ENCODE results near the gene GMPR2.
"Not testable (repeated sequence)": the region's sequence is repeated elsewhere in the genome, so short reads cannot be mapped to it uniquely, and the experiment has no call there.

Gene GMPR2

DNA sequence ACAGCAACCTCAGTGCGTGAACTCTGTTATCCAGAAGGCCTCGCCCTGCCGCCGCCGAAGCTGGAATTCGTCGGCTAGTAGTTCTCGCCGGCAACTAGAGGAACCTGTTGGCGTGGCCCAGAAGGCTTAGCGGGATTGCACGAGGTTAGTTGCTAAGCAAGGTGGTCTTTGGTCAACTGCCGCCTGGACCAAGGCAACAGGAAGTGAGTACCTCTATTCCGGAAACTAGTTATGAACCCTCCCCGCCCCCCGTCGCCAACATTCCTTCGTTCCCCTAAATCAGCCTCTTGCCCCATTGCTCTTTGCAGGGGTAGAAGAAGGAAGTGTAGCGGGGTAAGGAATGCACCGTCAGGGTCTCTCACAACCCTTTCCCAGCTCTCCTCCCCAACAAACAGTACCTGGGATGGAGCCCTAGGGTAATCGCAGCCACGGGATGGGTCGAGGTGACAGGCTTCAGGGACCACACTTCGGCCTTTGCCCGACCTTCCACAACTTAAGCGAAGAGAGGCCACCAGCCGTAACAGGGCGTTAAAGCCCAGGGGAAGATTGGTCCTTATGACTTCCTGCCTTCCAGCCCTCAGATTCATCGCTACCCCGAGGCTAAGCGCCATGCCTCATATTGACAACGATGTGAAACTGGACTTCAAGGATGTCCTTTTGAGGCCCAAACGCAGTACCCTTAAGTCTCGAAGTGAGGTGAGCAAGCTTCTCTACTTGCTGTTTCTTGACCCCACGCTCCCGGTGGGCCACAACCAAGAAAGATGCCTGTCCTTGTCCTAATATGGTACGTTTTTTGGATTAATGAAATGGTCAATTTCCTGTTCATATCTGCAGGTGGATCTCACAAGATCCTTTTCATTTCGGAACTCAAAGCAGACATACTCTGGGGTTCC lies at the start of gene GMPR2:
Gene GMPR2 (plus strand): TSS at position 285 of the 893 bp plus-strand sequence. CDS start 325 bp downstream, at position 610.
- no peak for DNase-seq

DNA sequence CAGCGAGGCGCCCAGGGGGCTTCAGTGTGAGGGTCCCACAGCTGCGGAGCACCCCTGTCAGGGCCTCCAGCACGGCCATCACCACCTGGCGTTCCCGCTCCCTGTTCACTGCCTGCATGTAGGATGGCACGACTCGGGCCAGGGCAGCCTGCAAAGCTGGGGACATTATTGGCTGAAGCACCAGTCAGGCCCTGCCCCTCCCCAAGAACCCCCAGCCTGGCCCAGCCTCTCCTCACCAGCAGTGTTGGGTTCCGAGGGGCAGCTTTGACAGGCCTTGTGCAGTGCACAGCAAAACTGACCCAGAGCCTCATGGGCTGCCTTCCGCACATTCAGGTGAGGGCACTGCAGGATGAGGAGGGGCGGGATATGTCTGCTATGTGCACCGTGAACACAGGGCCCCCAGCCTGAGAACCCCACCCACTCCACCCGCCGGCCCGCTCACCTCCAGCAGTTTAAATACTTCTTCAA lies 49.7 kb upstream of the GMPR2 start:
- DNase-seq, result no peak

DNA sequence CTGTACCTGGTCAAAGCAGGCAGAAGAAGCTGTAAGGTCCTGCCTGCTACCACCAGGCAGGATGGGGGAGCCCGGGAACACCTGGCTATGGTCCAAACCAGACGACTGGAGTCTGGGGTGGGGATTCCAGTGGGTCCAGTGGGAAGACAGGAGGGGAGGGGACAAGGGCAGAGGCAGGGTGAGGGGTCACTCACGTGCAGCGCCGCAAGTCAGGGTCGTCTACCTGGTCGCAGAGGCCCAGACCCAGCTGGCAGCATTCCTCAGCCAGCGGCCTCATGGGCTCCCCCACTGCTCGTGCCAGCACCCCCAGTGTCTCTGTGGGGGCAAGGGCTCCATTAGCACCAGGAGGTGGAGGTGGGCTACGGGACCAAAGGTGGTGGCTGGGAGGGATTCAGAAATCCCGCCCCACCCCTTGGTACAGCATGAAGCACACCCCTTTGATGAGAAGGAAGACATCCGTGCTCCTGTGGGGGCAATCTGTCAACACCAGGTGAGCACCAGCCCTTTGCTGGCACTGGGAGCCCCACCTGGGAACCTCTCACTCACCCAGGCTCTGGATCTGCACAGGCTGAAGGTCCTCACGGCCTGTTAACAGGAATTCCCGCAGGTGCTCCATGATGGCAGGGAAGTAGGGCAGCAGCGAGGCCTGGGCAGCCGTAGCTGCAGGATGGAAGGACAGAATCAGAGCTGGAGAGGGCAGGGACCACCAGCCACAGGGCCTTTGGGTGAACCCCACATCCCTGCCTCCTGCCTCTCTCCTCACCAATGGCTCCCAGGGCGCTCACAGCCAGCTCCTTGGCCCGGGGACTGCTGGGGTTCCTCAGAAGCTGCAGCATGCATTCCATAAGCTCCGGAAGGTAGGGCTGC lies 48.4 kb upstream of the GMPR2 start:
- no peak for DNase-seq

DNA sequence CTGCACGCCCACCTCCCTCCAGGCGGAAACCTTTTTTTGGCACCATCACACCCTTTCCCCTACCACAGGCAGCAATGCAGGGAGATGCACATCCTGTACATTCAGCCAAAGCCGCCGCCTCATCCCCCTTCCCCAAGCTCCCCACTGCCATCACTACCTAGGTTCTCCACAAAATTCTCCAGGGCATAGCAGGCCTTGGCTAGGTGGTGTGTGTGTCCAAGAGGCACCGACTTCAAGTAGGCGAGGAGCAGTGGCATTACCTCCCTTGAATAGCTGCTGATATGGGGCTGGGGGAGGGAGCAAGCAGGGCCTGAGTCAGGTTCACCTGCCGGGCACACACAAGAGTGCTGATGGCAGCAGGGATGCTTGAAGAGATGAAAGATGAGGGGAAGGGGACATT lies 47.7 kb upstream of the GMPR2 start:
- no peak for DNase-seq

DNA sequence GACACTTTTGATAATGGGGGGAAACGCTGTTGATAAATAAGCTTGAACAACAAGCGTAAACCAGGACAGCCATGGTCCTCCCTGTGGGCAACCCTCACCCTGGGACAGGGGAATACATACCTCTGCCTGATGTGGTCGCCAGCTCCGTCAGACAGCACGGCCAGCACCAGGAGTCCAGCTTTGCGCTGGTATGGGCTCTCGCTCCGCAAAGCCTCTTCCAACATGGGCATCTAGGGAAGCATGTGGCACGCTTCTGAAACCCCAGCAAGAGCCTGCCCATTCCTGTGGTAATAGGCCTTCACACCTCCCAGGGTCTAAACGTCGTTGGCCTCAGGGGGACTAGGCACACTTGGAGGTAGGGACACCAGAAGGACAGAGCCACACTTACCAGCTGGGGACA lies 47.0 kb upstream of the GMPR2 start:
- DNase-seq, result no peak

DNA sequence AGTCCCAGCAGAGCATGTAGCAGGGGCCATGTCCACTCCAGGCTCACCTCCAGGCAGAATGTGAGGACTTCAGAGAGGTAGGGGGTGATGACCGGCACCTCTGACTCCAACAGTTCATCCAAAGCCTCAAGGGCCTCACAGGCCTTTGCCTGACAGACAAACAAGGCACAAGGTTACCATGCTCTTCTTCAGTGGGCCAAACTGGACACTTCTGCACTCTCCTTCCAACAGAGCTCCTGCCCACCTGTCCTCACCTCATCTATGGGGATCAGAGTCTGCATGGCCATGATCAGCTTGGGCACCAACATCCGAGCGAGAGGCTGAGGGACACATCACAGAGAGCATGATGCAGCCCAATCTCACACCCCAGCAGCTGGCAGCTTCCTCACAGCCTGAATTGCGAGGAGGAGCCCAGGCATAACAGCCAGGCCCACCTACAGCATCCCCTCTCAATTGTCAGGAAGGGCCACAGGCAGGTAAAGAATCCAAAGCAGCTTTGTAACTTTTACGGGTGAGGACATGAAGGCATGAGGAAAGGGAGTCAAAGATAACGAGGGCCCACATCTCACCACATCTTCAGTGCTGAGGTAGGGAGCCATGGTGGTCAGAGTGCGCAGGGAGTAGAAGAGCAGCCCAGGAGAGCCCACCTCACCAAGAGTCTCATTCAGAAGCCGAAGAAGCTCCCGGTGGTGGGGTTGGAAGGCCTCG lies 45.7 kb upstream of the GMPR2 start:
- DNase-seq, result no peak

DNA sequence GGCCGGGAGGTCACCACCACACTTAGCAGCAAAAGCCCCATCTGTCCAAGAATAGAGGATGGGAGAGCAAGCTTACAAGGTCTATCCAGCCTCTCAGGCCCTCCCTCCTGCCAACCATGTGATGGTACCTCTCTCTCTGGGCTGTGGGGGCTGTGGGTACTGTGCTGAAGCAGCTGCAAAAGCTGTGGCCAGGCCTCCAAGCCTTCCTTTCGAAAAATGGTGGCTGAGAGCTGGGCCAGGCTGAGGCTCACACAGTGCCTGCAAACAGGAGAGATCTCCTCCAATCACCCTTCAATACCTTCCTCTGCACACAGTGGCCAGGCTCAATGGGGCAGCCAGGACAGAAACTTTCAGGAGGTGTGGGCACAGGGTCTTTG lies 45.2 kb upstream of the GMPR2 start:
- DNase-seq, result no peak

DNA sequence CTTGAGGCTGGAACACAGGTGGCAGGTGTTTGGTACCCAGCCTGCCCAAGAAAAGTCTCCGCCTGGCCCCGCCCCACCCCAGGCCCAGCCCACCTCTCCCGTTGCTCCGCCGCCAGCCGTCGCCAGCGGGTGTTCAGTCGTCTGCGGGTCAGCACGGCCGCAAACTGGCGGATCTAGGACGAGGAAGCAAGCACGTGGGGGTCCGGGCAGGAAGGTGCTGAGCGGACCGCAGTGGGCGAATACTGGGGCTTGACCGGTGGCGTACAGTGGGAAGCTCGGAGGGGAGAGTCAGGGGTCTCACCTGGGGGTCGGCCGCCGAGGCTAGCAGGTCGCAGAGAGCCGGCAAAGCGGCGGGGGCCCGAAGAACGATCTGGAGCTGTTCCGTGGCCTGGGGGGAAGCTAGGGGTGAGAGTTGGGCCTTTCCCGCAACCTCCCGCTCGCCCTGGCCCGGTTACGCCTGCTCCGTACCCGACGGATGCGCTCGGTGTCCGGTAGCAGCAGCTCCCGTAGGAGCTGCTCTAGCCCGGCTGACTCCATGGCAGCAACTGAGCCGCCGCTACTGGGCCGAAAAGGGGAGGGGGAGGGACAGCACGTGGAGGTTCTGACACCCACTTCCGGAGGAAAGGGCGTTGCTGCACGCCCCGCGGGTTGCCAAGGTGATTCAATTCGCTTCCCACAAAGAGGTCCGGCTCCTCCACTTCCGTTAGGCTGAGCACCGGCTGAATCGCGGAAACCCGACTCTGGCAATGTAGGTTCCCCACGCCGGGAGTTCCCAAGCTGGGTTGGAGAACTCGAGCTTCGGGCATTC lies 44.3 kb upstream of the GMPR2 start, which contains the start of gene IPO4:
Gene IPO4 (minus strand): TSS at position 566 of the 808 bp plus-strand sequence. CDS start 29 bp downstream, at position 537.
- peak; percentile 94 to 97 for DNase-seq

DNA sequence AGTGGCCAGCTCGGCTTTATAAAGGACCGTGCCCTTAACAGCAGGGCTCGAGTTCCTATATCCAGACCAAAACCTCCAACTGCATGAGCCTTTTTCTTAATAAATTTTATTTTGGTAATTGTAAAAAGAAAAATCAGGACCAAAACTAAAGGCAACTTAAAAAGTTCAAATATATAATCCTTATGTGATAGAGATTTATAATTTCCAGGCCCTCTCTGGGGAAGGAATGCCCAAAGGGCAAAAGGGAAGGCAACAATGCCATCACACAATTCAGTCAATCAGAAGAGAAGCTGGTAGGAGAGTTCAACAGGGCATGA lies 43.7 kb upstream of the GMPR2 start:
- no peak for DNase-seq

DNA sequence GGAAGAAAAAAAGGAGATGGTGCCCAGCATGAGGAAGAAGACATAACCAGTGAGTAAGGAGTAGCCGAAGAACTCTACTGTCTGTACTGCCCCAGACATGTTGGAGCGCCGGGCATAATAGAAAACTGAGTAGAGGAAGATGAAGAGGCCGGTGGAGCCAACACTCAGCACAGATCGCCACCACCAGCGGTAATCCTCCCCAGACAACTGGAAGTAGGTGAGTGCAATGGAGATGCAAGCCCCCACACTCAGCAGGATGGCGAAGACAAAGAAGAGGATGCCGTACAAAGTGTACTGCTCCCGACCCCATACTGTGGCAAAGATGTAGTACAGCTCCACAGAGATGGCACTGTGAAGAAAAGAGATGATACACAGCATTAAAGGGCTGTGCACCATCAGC lies 43.3 kb upstream of the GMPR2 start:
- no peak for DNase-seq

DNA sequence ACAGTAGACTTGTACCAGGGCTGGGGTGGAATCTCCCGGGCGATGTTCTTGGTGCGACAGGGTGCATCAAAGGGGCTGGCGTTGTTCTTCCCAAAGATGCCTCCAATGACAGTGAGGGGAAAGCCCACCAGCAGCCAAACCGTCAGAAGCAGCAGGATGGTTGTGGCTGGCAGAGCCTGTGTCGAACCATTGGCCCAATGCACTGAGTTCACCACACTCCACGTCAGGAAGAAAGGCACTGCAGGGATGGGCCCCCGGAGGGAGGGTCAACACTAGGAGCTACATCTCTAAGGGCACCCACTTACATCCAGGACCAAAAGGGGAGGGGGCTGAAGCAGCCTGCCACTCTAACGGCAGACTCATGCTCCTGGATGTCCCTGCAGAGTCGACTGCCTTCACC lies 42.3 kb upstream of the GMPR2 start:
- no peak for DNase-seq

DNA sequence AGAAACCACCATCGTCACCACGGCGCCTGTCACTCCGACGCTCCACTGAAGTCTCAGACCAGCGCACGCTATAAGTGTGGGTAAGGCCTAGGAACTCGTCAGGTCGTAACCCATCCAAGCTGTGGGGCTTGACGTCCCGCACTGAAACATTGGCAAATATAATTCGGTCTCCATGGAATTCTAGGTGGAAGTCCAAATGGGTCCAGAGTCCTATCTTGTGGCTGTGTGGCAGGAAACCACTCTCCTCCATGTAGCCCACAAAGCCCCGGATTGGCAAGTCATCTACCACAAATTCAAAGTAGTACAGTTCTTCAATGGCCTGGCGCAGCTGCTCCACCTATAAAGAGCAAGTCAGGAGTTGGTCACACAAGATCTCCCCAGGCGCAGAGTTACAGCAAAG lies 39.8 kb upstream of the GMPR2 start:
- DNase-seq, result no peak

DNA sequence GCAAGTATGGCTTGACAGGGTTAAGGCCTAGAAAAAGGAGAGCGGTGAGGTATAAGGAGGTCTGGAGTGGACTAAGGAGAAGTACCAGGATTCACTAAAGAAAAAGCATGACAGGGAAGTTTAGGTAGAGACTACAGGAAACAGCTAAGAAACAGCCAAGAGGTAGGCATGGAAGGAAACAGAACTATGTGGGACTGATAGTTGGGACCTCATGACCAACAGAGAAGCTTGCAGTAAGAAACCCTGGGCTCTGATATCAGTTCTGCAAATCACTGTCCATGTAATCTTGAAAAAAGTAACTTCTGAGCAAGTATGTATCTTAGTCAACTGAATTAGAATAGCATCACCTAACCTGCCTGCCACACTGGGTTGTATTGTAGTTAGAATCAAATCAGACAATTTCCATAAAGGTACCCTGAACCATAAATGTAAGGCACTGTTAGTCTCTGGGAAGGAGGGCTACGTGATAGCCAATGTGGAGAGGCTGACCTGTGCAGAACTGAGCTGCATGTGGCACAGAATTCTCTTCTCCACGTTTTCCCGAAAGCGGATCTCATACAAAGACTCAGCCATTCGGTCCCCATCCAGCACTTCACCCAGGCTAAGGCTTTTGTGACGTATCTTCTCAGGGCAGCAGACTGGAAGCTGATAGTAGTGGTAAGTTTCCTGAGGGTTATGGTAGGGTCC lies 38.4 kb upstream of the GMPR2 start:
- DNase-seq, result no peak

DNA sequence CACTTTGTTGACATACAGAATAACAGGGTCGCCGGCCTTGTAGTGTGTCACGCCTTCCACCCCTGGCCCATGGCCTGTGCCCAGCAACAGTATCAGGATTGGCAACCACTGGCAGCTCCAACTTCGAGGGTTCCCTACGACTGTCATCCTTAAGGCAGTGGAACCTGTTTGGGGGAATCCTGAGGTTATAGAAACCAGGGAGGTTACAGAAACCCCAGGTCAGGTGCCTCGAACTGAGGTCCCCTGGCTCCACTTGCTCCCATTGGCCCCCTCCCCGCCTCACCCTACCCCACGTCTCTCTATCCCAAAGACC lies 37.9 kb upstream of the GMPR2 start:
- DNase-seq, result no peak

DNA sequence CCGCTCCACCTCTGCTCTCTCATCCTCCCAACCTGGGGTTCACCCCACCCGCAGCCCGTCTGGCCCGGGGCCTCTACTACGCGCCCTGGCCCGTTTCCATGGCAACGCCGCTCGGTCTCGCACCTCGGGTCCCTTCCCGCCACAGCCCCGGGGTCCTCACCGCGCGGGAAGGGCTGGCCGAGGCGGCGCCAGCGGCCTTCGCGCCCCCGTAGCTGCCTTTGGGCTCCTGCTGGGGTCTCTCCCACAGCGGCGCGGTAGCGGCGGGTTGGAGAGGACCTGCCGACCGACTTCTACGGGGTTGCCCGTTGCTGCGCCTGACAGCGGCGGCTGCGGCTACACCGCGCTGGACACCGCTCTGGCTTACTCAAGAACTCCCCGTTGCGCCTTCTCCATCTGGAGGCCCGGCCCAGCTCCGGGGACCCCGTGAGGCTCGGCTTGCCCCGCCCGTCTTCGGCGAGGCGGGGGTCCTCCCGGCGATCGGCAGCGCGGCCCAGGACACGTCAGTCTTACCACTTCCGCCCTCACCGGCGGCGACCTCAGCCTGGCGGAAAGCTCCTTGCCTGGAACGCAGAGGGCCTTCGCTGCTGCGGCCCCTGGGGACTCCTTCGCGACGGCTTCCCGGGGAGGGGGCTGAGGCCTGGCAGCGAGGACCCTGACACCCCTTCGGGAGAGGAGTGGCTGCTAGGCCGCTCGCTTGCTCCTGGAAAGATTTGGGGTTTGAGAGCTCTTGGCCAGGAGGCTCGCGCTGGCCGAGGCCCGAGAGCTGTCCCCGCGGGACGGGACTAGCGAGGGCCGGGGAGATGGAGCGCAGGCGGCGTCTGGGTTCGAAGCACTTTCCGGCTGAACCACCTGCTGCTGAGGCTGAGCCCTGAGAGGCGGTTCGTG lies 37.3 kb upstream of the GMPR2 start, which contains the start of gene TM9SF1:
Gene TM9SF1 (minus strand): TSS at position 256 of the 885 bp plus-strand sequence. CDS start 422 bp downstream, outside the sequence.
- peak; percentile 86 to 87 for DNase-seq

DNA sequence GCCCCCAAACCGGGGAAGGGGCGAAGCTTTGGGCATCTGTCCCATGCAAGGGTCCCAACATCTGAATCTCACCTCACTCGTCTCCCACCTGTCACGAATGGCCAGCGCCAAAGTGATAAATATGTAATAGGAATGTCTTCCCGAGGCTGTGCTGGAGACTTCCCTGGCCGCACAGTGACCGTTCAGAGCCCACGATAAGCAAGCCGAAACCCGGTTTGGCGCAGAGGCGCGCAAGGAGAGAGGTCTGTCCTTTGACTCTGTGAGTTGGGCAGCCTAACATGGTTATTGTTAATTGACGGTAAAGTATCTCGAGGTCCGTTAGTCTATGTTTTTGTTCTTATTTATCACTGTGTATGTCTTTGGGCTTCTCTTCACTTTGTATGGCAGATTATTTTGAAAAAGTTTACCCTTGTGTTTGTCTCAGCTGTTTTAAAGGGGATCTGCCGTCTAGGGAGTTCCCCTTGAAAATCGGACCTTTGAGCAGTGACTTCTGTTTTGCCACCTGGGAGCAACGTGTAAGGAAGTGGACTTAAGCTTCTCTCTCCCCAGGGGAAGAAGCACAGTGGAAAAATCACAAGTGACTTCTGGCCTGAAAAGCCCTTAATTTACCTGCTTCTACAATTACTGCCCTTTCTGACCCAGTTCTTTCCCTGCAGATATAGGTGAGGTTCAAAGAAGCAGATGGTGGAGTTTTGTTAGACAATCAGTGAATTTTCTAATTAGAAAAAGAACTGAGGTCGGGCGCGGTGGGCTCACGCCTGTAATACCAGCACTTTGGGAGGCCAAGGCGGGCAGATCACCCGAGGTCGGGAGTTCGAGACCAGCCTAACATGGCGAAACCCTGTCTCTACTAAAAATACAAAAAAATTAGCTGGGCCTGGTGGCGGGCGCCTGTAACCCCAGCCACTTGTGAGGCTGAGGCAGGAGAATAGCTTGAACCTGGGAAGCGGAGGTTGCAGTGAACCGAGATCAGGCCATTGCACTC lies 36.4 kb upstream of the GMPR2 start:
- no peak for DNase-seq

DNA sequence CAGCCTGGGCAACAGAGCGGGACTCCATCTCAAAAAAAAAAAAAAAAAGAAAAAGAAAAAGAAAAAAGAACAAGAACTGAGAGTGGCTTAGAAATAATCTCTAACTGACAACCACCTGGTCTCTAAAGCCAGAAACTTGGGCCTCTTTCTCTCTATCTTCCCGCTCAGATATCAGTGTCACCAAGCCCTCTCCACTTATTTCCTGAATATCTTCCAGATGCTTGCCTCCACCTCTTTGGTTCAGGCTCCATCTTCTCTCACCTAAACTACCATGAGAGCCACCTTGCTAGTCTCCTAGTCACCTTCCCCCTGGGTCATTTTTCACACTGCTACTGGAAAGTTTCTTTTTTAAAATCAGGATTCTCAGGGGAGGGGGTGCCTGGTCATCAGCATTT lies 35.7 kb upstream of the GMPR2 start:
- no peak for DNase-seq

DNA sequence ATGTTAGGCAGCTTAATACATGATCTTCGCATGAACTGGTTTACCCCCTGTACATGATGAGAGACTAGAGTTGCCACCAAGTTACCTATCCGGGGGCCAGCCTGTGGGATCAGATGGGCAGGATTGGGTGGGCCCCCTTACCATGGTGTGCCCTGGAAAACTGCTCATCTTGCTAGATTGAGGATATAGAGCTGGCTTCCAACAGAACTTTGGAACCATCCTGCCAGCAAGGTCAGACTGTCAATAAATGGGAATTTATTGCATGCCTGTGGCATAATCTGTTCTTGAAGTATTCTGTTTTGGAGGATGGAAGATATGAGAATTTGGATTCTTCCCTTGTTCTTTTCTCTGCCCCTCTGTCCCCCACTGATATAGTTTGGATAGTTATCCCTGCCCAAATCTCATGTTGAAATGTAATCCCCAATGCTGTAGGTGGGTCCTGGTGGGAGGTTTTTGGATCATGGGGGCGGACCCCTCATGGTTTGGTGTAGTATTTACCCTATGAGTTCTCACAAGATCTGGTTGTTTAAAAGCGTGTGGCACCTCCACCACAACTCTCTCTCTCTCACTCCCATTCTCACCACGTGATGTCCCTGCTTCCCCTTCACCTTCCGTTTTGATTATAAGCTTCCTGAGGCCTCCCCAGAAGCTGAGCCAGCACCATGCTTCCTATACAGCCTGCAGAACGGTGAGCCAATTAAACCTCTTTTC lies 33.8 kb upstream of the GMPR2 start:
- DNase-seq, result no peak

DNA sequence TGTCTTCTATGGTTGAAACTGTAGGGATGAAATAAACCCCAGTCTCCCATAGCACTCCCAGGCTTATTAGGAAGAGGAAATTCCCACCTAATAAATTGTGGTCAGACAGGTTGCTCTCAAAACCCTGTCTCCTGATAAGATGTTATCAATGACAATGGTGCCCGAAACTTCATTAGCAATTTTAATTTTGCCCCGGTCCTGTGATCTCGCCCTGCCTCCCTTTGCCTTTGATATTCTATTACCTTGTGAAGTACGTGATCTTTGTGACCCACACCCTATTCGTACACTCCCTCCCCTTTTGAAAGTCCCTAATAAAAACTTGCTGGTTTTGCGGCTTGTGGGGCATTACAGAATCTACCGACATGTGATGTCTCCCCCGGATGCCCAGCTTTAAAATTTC lies 30.2 kb upstream of the GMPR2 start:
- DNase-seq, result not testable (repeated sequence)

Data from activated CD4-positive, alpha-beta T cell treated with anti-CD3 and anti-CD28 coated beads for 4 hours (primary cell).